Brain pericyte (primary cell): ENCODE results near the gene FAM131C.
"Not testable (repeated sequence)": the region's sequence is repeated elsewhere in the genome, so short reads cannot be mapped to it uniquely, and the experiment has no call there.

ENCODE experiments used
- DNase-seq: peaks from one replicate; pipeline ENCODE4 v3.0.0-alpha.2; 2012; ENCODE audit warnings: low read depth, low spot score

The FAM131C gene, protein sequence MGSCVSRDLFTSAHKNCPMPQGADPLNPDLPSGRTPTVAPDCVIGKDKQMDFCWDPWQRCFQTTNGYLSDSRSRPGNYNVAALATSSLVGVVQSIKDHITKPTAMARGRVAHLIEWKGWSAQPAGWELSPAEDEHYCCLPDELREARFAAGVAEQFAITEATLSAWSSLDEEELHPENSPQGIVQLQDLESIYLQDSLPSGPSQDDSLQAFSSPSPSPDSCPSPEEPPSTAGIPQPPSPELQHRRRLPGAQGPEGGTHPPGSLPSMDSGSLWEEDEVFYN

DNA sequence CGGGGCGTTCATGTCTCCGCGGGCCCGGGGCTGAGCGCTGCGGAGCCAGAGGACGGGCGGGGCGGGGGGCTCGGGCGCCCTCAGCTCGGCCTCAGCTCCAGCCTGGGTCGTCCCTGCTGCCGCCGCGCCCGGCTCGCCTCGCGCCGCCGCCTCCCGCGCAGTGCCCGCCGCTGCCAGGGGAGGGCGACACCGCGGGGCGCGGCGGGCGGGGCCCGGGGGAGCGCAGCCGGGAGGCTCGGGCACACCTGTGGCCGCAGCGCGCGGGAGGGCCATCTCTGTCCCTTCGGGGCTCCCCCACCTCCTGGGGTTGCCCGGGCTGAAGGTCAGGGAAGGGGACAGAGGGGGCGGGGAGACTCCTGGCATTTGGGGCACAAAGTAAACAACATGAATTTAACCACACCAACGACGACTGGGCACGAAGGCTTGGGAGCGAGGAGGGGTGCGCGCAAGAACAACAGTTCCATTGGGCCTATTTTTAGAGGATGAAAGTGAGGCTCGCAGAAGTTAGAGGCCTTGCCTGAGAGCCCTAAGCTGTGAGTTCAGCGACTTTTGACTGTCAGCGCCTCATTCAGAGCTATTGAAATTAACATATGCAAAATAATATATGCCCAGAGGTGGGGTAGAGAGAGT, at the start of gene FAM131C:
Gene FAM131C (minus strand): TSS at position 162 of the 630 bp plus-strand sequence. CDS start 209 bp downstream, outside the sequence.
- DNase-seq, result no peak

DNA sequence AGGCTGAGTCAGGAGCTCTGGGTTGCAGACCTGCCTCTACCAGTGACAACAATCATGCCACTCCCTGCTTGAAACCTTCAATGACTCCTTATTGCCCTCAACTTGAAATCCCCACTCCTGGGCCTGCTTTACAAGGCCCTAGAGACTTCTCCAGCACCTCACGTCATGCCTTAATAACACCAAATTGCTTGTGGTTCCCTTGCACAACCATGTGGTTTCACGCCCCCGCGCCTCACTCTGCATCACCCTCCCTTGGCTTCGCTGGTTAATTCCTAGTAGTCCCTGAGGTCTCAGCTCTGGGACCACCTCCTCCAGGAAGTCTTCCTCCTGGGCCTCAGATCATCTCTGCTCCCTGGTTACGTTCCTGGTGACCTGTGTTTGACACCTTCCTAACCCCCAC, 49.5 kb upstream of the FAM131C start:
- no peak for DNase-seq

- no peak for DNase-seq
Observed at GRCh38 chr1:16122350-16122881, 49.0 kb upstream of the FAM131C start.

DNA sequence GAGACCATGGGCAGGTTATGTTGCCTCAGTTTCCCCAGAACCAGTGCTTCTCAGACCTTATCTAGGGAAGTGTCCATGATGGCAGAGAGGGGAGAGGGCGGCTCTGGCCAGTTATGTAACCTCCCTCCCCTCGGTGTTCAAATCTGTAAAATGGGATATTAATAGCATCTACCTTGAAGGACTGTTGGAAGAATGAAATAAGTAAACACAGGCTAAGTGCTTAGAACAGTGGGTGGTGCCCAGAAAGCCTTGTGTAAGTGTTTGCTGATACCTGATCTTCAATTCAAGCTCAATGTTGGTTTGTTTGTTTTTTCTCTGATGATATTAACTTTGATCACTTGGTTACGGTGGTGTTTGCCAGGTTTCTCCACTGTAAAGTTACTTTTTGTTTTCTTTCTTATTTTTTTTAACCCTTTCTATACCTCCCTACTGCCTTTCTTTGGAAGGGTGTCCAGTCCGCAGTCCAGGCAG, 47.5 kb upstream of the FAM131C start:
- DNase-seq, result no peak

DNA sequence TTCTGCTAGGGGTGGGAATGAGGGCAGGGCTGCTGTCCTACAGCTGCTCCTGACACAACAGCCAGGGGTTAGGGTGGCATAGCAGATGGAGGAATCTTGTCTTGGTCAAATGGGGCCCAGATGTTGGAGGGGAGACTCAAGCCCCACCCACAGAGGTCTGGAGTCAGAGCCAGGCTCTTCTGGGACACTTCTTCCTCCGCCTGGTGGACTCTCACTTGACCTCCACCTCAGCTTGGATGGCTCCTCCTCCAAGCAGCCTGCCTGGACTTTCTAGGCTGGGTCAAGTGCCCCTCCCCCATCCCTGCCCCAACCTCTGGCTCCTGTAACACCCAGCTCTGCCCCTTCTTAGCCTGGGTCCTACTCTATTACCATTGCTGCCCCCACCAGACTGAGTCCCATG, 47.0 kb upstream of the FAM131C start:
- DNase-seq, result no peak

GRCh38 chr1:16119926-16120325, 46.5 kb upstream of the FAM131C start:
- DNase-seq, result no peak

- DNase-seq, result no peak
Observed at GRCh38 chr1:16119504-16119903, 46.1 kb upstream of the FAM131C start.

DNA sequence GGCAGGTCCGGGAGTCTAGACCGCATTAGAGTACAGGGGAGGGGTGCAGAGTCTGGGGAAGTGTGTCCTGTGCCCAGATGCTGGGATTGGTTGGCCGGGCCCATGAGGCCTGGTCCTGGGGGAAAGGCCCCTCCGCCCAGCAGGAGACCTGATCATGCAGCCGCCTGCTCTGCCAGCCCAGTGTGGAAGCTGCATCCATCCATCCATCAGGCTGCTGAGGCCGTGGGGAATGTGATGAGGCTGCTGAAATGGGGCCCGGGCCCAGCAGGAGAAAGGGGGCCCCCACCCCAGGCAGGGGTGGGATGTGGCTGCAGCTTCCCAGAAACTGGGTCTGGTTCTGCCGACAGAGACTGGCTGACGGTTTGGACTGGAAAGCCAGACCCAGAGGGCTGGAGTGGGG, 45.3 kb upstream of the FAM131C start:
- no peak for DNase-seq

- DNase-seq, result no peak
Observed at GRCh38 chr1:16117936-16118335, 44.5 kb upstream of the FAM131C start.

DNA sequence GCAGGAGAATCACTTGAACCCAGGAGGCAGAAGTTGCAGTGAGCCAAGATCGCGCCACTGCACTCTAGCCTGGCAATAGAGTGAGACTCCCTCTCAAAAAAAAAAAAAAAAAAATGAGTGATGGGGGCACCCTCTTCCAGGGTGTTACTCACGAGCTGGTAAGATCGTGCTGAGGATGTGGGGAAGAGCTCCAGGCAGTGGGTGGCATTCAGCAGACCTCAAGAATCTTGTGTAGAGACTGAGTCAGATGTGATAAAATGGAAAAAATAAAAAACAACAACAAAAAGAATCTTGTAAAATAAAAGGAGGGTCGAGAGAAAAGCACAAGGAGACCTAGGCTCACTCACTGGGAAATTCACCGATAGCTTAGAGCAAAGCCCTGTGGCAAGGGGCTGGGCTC, 43.9 kb upstream of the FAM131C start:
- DNase-seq, result no peak

DNA sequence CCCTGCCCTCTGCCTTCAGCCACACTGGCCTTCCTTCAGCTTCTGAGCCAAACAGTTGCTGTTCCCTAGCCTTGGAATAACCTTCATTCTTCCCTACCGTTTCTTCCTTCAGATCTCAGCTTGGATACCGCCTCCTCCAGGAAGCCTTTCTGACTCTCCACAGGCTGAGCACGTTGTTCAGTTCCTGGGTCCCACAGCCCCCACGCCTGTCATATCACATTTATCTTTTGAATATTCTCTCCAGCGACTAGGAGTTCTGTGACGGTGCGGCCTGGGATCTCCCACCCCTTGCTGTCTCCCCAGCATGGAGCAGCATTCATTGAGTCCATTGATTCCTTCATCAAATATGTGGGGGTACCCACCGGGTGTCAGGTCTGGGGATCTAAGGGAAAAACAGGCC, 43.2 kb upstream of the FAM131C start:
- DNase-seq, result no peak

- no peak for DNase-seq
Observed at GRCh38 chr1:16116002-16116401, 42.6 kb upstream of the FAM131C start.

DNA sequence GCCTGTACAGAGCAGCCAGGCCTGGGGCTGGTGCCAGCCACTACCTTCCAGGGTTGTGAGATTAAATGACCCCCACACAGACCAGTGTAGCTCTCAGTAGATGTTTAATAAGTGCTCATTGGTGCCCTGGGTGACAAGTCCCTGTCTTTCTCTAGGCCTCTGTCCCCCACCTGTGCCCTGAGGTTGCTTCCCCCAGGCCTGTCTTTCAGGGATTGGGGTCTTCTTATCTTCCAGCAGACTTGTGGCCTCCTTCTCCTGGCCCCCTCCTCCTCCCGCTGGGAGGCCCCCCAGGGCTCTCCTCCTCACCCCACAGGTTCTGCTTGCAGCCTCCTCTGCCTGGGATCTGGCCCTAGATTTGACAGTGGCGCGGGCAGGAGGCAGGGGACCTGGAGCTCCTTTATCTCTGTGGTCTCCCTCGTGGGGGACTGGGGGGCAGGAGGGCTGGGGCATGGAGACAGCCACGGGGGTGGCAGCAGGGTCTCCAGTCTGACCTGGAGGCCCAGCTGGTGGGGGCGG, 42.1 kb upstream of the FAM131C start:
- DNase-seq, result no peak

DNA sequence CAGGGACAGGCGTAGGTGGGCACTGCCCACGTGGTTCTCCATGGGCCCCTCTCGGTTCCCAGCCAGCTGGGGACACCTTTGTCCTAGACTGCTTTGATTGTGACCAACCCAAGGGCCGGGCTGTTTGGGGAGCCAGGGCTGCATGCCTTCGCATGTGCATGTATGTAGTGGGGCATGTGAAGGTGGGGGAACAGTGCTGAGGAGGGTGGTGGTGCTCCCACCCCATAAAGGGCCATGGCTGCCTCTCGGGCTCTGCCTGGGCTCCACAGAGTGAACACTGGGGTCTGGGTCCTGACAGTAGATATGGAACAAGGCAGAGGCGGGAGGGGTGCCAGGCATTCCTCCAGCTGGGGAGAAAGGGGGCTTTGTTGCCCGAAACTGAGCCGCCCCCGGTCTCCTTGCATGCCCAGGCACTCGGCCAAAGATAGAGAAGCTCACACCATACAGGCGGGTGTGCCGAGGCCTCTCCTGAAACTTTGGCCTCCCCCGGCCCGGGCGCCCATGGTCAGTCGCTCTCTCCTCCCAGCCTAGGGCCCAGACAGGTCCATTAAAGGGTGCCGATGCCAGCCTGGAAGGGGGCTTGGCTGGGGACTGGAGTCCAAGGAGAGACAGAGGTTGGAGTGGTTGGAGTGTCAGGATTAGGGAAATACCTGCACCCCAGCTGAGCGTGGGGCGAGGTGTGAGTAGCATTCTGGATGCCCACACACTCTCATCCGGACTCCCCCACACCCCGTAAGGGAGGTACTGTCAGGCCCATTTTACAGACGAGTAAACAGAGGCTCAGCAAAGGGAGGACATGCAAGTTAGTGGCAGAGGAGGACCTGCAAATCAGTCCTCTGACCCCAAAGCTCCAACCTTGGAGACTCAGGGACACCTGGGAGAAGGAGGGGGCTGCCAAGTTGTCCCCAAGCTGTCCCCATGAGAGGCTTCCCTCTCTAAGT, 41.3 kb upstream of the FAM131C start:
- no peak for DNase-seq

- no peak for DNase-seq
Observed at GRCh38 chr1:16112596-16113555, 39.4 kb upstream of the FAM131C start.

GRCh38 chr1:16111771-16112595, 38.5 kb upstream of the FAM131C start:
- no peak for DNase-seq

GRCh38 chr1:16110884-16111283, 37.4 kb upstream of the FAM131C start:
- no peak for DNase-seq

DNA sequence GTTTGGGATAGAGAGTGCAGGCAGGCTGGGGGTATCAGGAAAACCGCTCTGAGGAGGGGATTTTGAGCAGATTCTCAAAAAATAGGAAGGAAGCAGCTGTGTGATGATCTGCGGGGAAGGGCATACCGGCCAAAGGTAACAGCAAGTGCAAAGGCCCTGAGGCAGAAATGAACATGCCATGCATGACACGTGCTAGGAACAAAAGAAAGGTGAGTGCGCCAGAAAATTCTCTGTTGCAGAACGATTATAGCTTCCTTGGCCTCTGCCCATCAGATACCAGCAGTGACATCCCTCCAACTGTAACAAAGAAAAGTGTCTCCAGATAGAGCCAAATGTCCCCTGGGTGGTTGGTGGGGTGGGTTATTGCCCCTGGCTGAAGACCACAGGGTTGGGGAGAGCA, 37.0 kb upstream of the FAM131C start:
- no peak for DNase-seq

DNA sequence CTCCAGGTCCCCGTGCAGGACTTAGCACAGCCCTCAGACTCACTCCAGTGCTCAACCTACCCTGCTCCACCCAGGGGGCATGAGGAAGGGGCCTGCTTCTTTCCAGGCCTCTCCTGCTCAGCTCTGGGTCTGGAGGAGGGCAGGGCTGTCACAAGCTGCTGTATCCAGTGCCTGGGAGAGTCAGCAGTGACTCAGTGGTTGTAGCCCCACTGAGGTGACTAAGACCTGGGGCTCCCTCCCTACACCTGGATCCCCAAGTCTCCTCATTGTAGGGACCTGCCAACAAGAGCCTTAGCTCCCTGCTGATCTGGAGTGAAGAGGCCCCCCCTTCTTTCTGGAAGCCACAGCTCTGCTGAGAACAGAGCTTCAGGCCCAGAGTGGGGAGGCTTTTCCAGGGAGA, 36.1 kb upstream of the FAM131C start:
- DNase-seq, result no peak

DNA sequence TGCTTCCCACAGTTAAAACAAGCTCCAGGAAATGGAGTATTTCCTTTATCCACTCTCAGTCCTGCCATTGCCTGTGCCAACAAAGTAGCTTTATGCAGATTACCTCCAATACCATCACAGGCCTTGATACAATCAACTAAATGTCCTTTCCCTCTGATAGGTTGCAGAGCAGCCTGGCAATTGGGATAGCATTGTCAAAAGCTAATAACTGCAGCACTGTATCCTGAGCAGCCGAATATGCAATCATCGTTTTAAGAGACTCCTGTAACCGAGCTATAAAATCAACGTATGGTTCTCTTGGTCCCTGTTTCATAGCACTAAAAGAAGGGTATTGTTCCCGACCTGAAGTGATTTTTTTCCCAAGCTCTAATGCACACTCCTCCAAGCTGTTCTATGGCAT, 33.6 kb upstream of the FAM131C start:
- DNase-seq, result not testable (repeated sequence)
